H1 (cell line): ENCODE data around the gene CCDC127. TPM values are rescaled to one million over a fixed set of nuclear protein-coding genes. Genes with fewer than 3 reads are reported as not detected.

Experiments used
- POLR2A ChIP-seq, 2 experiments: IDR thresholded peaks; 1 replicate in 1 of 2; 2 replicates in 1 of 2; pipeline ENCODE4 v1.6.1; 2011; ENCODE audit warnings: low read depth in 2 of 2, low read length in 2 of 2, mild to moderate bottlenecking in 2 of 2; ENCODE audit errors: control extremely low read depth in 1 of 2
- POLR2AphosphoS5 ChIP-seq: IDR thresholded peaks from 2 replicates; pipeline ENCODE4 v1.6.1; 2011; ENCODE audit warnings: low read depth, low read length
- SUZ12 ChIP-seq: fragments of 200-600 bp; sonication (generic); IDR thresholded peaks from 2 replicates; pipeline ENCODE4 v1.6.1; 2012; ENCODE audit warnings: mild to moderate bottlenecking, inconsistent platforms, low read length, moderate library complexity, mixed read lengths
- TCF12 ChIP-seq: IDR thresholded peaks from 2 replicates; pipeline ENCODE4 v1.6.1; 2011; ENCODE audit warnings: low read depth, mild to moderate bottlenecking, low read length
- polyA plus RNA-seq, 7 experiments: library from polyadenylated mRNA; depleted of rRNA in 3 of 7; stranded (reverse) in 5 of 7; unstranded in 2 of 7; fragments of >200 nt in 5 of 7; fragments of 200-250 nt in 2 of 7; gene quantifications; 1 replicate in 5 of 7; 2 replicates in 1 of 7; 4 replicates in 1 of 7; pipeline versions ENCODE4 v1.2.1 to v1.2.3, GENCODE V29; 2011 to 2013; ENCODE audit warnings: missing spikeins in 2 of 7, mixed read lengths in 2 of 7
- total RNA-seq: library from RNA; stranded (reverse); fragmentation: NEBNext Ultra II Directional; extraction: Animal tissue kit (Norgen Biotek cat#: 25700); gene quantifications from 2 replicates; pipeline ENCODE4 v1.2.1, GENCODE V29; 2021
- TF ChIP-seq, protein P1 (sequence below): IDR thresholded peaks from 2 replicates; pipeline ENCODE4 v1.6.1; 2012; ENCODE audit warnings: inconsistent platforms

CCDC127 gene
- total and polyA plus RNA-seq, 2 of the 8 experiments (the other 6 are each of a cell fraction or from before 2014, with no cell fraction given), result 2.9 to 8.0 TPM

DNA sequence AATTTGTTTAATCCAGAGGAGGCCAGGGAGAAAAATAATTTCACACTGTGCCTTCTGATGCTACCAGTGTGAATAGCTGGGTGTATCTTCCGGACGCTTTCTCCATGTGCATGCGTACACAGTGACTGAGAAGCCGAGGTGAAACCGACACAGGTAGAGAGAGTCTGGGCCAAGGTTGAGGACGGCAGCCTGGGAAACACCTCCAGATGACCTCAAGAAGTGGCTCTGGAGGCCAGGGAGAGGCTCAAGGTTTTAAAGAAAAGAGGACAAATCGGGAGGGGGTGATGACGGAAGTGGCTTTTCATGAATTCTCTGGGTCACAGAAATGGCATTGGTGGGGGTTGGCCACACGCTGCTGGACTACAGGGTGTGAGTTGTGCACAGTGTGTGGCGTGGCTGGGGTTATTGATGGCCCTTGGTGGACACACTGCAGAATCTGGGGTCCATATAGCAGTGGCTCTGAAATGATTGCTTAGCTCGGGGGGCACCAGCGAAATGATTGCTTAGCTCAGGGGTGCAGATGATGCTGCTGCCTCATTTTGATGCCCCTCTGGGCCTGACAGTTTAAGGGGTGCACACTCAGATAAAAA lies 60.7 kb downstream of the CCDC127 start (continued):
- TF ChIP-seq, protein P1, sequence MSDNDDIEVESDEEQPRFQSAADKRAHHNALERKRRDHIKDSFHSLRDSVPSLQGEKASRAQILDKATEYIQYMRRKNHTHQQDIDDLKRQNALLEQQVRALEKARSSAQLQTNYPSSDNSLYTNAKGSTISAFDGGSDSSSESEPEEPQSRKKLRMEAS, result no peak
- TF ChIP-seq TCF12 (no peak), POLR2A (IDR thresholded peaks at IDR 0.05; ENCODE audit: control extremely low read depth in 1 of 2, low read depth in 2 of 2, low read length in 2 of 2) (0 out of 3 replicates have a peak, but pooled peaks of 1 of the 2 experiments have one; percentile 42), POLR2AphosphoS5 (peak; percentile 12; the same call in 1 of the 2 replicates), SUZ12 (no peak)
